ENCODE results near the gene COPG1. TPM values are rescaled to one million over a fixed set of nuclear protein-coding genes. Genes with fewer than 3 reads are reported as not detected.
"Not testable (repeated sequence)": the region's sequence is repeated elsewhere in the genome, so short reads cannot be mapped to it uniquely, and the experiment has no call there.

Gene COPG1
- polyA plus RNA-seq, 3 donors, result 59.9 to 94.5 (median 60.2) TPM

DNA sequence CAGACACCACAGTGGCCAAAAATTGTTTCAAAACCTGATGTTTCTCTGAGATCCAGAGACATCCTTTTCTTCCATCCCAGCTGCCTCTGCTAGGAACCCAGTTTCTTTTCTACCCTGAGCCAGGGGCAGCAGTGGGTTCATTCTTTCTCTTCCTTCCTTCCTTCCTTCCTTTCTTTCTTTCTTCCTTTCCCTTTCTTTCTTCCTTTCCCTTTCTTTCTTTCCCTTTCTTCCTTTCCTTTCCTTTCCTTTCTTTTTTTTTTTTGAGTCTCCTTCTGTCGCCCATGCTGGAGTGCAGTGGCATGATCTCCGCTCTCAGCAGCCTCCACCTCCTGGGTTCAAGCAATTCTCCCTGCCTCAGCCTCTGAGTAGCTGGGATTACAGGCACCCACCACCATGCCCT lies 30.7 kb upstream of the COPG1 start:
- no CpG with 5 or more reads among the region's 2 CpGs for WGBS (ENCODE audit: insufficient coverage)
- no peaks in the 10 kb centered on the region for H3K36me3 Mint-ChIP-seq

DNA sequence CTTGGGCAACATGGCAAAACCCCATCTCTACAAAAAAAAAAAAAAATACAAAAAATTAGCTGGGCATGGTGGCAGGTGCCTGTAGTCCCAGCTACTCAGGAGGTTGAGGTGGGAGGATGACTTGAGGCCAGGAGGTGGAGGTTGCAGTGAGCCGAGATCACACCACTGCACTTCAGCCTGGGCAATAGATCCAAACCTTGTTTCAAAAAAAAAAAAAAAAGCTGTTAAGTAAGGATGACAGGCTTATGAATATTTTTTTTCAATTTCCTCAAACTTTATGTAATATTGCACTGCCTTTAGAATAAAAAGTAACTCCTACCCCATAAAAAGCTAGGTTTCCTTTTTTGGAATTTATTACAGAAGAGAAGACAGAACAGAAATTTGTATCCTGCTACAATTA lies 25.0 kb upstream of the COPG1 start:
- H2AFZ ChIP-seq (ENCODE audit: insufficient read depth, low read depth, low read length, poor library complexity, severe bottlenecking); H4K20me1 ChIP-seq (ENCODE audit: insufficient read depth, low read length); H3K27me3 ChIP-seq (ENCODE audit: control insufficient read depth in 2 of 2, insufficient read depth in 2 of 2, low read length in 2 of 2); H3K9me3 ChIP-seq (replicated peaks in 1 of 2; ENCODE audit: control insufficient read depth in 1 of 2, insufficient read depth in 1 of 2, low read length in 2 of 2); H3K36me3 ChIP-seq (replicated peaks in 1 of 2; ENCODE audit: control insufficient read depth in 1 of 2, insufficient read depth in 2 of 2, low read length in 2 of 2); H3K27me3 Mint-ChIP-seq (ENCODE audit: low read depth in 3 of 3); H3K9me3 Mint-ChIP-seq; intact Hi-C loops (cut with micrococcal nuclease); H3K36me3 Mint-ChIP-seq: not testable (repeated sequence)
- Mint-ChIP-seq H3K4me1 (peaks cover 51% of the 10 kb centered on the region), H3K27ac (peak overlapping the region; percentile 98 to 100 (median 99)), H3K4me3 (peak overlapping the region; percentile 27 to 58)
- Histone ChIP-seq H3K4me3 (replicated peaks in 1 of 3; ENCODE audit: low read depth in 2 of 3, low read length in 3 of 3) (peak overlapping the region in 1 of 3 experiments; percentile 59), H3K27ac (ENCODE audit: low read depth in 1 of 2, low read length in 2 of 2) (peak overlapping the region; percentile 97 to 100), H3K4me1 (ENCODE audit: control insufficient read depth in 1 of 2, insufficient read depth in 2 of 2, low read length in 2 of 2) (peaks cover 57 to 66% of the 10 kb centered on the region in 2 donors), H3K4me2 (replicated peaks; ENCODE audit: extremely low read depth, low read length, poor library complexity, severe bottlenecking) (peak overlapping the region; percentile 73), H3K79me2 (ENCODE audit: insufficient read depth, low read length) (peaks cover 11% of the 10 kb centered on the region), H3K9ac (ENCODE audit: insufficient read depth, low read length, poor library complexity, severe bottlenecking) (peak overlapping the region; percentile 37)
- TF ChIP-seq, protein P1, sequence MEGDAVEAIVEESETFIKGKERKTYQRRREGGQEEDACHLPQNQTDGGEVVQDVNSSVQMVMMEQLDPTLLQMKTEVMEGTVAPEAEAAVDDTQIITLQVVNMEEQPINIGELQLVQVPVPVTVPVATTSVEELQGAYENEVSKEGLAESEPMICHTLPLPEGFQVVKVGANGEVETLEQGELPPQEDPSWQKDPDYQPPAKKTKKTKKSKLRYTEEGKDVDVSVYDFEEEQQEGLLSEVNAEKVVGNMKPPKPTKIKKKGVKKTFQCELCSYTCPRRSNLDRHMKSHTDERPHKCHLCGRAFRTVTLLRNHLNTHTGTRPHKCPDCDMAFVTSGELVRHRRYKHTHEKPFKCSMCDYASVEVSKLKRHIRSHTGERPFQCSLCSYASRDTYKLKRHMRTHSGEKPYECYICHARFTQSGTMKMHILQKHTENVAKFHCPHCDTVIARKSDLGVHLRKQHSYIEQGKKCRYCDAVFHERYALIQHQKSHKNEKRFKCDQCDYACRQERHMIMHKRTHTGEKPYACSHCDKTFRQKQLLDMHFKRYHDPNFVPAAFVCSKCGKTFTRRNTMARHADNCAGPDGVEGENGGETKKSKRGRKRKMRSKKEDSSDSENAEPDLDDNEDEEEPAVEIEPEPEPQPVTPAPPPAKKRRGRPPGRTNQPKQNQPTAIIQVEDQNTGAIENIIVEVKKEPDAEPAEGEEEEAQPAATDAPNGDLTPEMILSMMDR (IDR thresholded peaks at IDR 0.05), result peak; percentile 2
- DNase-seq, result peak in 1 of 3 donors; percentile 24
- whole genome bisulfite sequencing (ENCODE audit: insufficient coverage), result no CpG with 5 or more reads among the region's 1 CpG

More for the DNA sequence above, 30.7 kb upstream of the COPG1 start:
- TF ChIP-seq, protein P1 (IDR thresholded peaks at IDR 0.05), result no peak
- peaks cover 1 to 10% of the 10 kb centered on the region in 2 donors for H3K4me1 ChIP-seq (ENCODE audit: control insufficient read depth in 1 of 2, insufficient read depth in 2 of 2, low read length in 2 of 2)
- no peak overlapping the region for H3K4me3 ChIP-seq (replicated peaks in 1 of 3; ENCODE audit: low read depth in 2 of 3, low read length in 3 of 3)
- peaks cover 6% of the 10 kb centered on the region for H3K4me1 Mint-ChIP-seq
- no peak overlapping the region for H2AFZ ChIP-seq (ENCODE audit: insufficient read depth, low read depth, low read length, poor library complexity, severe bottlenecking)
- H3K27me3 ChIP-seq (ENCODE audit: control insufficient read depth in 2 of 2, insufficient read depth in 2 of 2, low read length in 2 of 2), result no peaks in the 10 kb centered on the region
- intact Hi-C loops (cut with micrococcal nuclease), result no loop called here
- H4K20me1 ChIP-seq (ENCODE audit: insufficient read depth, low read length), result no peaks in the 10 kb centered on the region
- peaks cover 0 to 2% (median 0%) of the 10 kb centered on the region in 7 donors for H3K9me3 Mint-ChIP-seq
- H3K4me3 Mint-ChIP-seq, result no peak overlapping the region
- H3K4me2 ChIP-seq (replicated peaks; ENCODE audit: extremely low read depth, low read length, poor library complexity, severe bottlenecking), result no peak overlapping the region
- H3K27ac Mint-ChIP-seq, result no peak overlapping the region
- no peaks in the 10 kb centered on the region for H3K79me2 ChIP-seq (ENCODE audit: insufficient read depth, low read length)
- no peak overlapping the region for H3K9ac ChIP-seq (ENCODE audit: insufficient read depth, low read length, poor library complexity, severe bottlenecking)
- H3K27ac ChIP-seq (ENCODE audit: low read depth in 1 of 2, low read length in 2 of 2), result no peak overlapping the region
- H3K9me3 ChIP-seq (replicated peaks in 1 of 2; ENCODE audit: control insufficient read depth in 1 of 2, insufficient read depth in 1 of 2, low read length in 2 of 2), result no peaks in the 10 kb centered on the region
- DNase-seq, result no peak
- no peaks in the 10 kb centered on the region for H3K36me3 ChIP-seq (replicated peaks in 1 of 2; ENCODE audit: control insufficient read depth in 1 of 2, insufficient read depth in 2 of 2, low read length in 2 of 2)
- peaks cover 0 to 3% (median 2%) of the 10 kb centered on the region in 3 donors for H3K27me3 Mint-ChIP-seq (ENCODE audit: low read depth in 3 of 3)
